ENCODE results near the gene TGOLN2. TPM values are rescaled to one million over a fixed set of nuclear protein-coding genes. Genes with fewer than 3 reads are reported as not detected.
"Not testable (repeated sequence)": the region's sequence is repeated elsewhere in the genome, so short reads cannot be mapped to it uniquely, and the experiment has no call there.

TGOLN2 gene
- total RNA-seq, 4 donors from 2014 or later = 112 to 151 (median 128) TPM

GRCh38 chr2:85353876-85354285, 26.1 kb upstream of the TGOLN2 start:
- DNase-seq (ENCODE audit: low spot score) (no peak), ATAC-seq (ENCODE audit: low FRiP score) (peak; percentile 42)

DNA sequence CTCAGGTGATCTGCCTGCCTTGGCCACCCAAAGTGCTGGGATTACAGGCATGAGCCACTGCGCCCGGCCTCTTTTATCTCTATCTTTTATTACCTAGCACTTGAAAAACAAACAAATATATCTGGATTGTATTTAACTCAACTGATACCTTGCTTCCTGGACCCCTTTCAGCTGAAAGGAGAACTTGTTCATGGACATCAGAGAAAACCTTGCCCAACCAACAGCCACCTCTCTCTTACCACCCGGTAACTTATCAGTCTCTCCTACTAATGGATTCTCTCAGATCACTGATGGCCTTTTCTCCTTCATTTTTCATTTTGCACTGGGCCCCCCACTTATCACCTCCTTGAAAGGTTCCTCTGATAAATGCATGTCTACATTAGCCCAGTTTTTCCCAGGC, 19.8 kb upstream of the TGOLN2 start:
- DNase-seq (ENCODE audit: low spot score) (no peak), ATAC-seq (ENCODE audit: low FRiP score) (no peak)
- TF ChIP-seq, protein P1, sequence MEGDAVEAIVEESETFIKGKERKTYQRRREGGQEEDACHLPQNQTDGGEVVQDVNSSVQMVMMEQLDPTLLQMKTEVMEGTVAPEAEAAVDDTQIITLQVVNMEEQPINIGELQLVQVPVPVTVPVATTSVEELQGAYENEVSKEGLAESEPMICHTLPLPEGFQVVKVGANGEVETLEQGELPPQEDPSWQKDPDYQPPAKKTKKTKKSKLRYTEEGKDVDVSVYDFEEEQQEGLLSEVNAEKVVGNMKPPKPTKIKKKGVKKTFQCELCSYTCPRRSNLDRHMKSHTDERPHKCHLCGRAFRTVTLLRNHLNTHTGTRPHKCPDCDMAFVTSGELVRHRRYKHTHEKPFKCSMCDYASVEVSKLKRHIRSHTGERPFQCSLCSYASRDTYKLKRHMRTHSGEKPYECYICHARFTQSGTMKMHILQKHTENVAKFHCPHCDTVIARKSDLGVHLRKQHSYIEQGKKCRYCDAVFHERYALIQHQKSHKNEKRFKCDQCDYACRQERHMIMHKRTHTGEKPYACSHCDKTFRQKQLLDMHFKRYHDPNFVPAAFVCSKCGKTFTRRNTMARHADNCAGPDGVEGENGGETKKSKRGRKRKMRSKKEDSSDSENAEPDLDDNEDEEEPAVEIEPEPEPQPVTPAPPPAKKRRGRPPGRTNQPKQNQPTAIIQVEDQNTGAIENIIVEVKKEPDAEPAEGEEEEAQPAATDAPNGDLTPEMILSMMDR (IDR thresholded peaks at IDR 0.05) = no peak

More at GRCh38 chr2:85353876-85354285, 26.1 kb upstream of the TGOLN2 start:
- TF ChIP-seq, protein P1 (IDR thresholded peaks at IDR 0.05) = no peak

GRCh38 chr2:85344356-85344954, 16.7 kb upstream of the TGOLN2 start:
- TF ChIP-seq, protein P1 (IDR thresholded peaks at IDR 0.05) = no peak
- no peak for DNase-seq (ENCODE audit: low spot score)
- no peak for ATAC-seq (ENCODE audit: low FRiP score)

- not testable (repeated sequence) for ATAC-seq (ENCODE audit: low FRiP score); DNase-seq (ENCODE audit: low spot score)
Measured at GRCh38 chr2:85343207-85343895, 15.6 kb upstream of the TGOLN2 start.

DNA sequence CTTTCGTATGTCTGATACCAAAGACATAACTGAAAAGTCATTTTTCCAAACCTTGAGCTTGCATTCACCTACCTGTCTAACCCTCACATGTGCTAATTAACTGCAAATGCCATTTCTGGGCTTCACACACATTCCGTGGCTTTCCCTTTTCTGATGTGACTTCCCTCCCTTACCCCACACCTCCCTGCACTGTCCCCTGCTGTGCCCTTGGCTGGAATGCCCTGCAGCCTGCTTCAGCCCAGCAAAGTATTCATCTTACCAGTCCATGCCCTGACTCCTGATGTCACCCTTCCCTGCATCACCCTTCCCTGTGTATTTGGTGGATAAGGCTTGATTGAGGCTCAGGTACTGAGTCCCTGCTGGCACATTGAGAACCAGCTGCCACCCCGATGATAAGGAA, 14.4 kb upstream of the TGOLN2 start:
- no peak for DNase-seq (ENCODE audit: low spot score)
- TF ChIP-seq, protein P1 (IDR thresholded peaks at IDR 0.05) = no peak
- no peak for ATAC-seq (ENCODE audit: low FRiP score)

- DNase-seq (ENCODE audit: low spot score) = no peak
- TF ChIP-seq, protein P1 (IDR thresholded peaks at IDR 0.05) = no peak
- ATAC-seq (ENCODE audit: low FRiP score) = no peak
Measured at GRCh38 chr2:85341269-85342029, 13.7 kb upstream of the TGOLN2 start.

DNA sequence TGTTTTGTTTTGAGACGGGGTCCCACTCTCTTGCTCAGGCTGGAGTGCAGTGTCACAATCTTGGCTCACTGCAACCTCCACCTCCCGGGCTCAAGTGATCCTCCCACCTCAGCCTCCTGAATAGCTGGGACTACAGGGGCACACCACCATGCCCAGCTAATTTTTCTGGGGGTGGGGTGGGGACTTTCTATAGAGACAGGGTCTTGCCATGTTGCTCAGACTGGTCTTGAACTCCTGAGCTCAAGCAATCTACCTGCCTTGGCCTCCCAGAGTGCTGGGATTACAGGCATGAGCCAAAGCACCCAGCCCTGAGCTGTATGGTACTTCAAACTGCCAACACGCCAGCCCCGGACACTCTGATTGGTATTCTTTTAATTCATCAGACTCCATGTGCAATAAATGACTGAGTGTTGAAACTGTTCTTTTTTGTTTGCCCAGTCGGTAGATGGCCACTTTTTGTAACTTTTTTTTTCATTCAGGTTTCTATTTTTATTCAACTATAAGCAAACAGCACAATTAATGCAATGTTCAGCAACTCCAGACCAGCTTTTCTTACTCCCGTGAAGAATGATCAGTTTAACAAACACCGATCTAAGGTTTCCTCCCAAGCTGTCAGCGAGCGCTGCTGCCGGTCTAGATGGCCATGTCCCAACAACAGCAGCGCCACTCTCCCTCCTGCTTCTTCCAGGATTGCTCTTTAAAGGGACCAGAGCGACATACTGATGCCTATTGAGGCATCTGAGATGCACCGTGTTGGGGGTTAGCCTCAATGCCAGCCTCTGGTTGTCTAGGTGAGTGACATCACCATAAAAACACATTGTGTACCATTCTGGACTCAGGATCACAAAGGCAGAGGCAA, 12.5 kb upstream of the TGOLN2 start:
- TF ChIP-seq, protein P1 (IDR thresholded peaks at IDR 0.05) = no peak
- ATAC-seq (ENCODE audit: low FRiP score) = no peak

More for the DNA sequence above, 12.5 kb upstream of the TGOLN2 start:
- DNase-seq (ENCODE audit: low spot score) = no peak

Data from omental fat pad (tissue), 4 donors.